Endothelial cell of umbilical vein (primary cell): ENCODE measurements around the gene ITGA7. TPM values are rescaled to one million over a fixed set of nuclear protein-coding genes. Genes with fewer than 3 reads are reported as not detected.

Experiments
- BruUV-seq: library from RNA; stranded (reverse); fragments of 400-500 nt; replicated peaks from 2 replicates; lab custom pipeline; 2021; lab: Mats Ljungman, UMichigan
- CTCF ChIA-PET: fragments of 300-600, 350-600 bp; sonication (Branson Sonifier 250); formaldehyde crosslinking; loops from one replicate; lab custom pipeline; 2021; ENCODE audit warnings: antibody characterized with exemption, inconsistent platforms; lab: Charles Lee
- POLR2A ChIA-PET: fragments of 300-600, 350-600 bp; sonication (Branson Sonifier 250); formaldehyde crosslinking; loops from one replicate; lab custom pipeline; 2021; ENCODE audit warnings: antibody characterized with exemption, inconsistent platforms; lab: Charles Lee
- DNase-seq: peaks from one replicate; pipeline ENCODE4 v3.0.0-alpha.2; 2011; ENCODE audit warnings: low read depth, low spot score
- FAIRE-seq: peaks from 2 replicates; lab custom pipeline; 2011; peaks lifted over from hg19 to GRCh38; lab: Jason Lieb, UNC
- H2AFZ ChIP-seq: 2 replicates; pipeline ENCODE4 v1.6.0; 2012; ENCODE audit warnings: low read depth, low read length, control low read depth, inconsistent platforms
- H3K27ac ChIP-seq: 2 replicates; pipeline ENCODE4 v1.5.1; 2011; ENCODE audit warnings: low read depth, mild to moderate bottlenecking, control low read depth, low read length, moderate library complexity; ENCODE audit not compliant: insufficient read depth
- H3K27me3 ChIP-seq, 2 experiments: 2 replicates each; pipeline versions ENCODE4 v1.6.0 to v1.6.1; 2011; ENCODE audit warnings: low read length in 2 of 2, mixed read lengths in 1 of 2; ENCODE audit not compliant: control insufficient read depth in 2 of 2, insufficient read depth in 2 of 2
- H3K36me3 ChIP-seq, 2 experiments: 2 replicates in 1 of 2; 3 replicates in 1 of 2; pipeline ENCODE4 v1.5.1; 2011; ENCODE audit warnings: low read length in 2 of 2, mild to moderate bottlenecking in 1 of 2, moderate library complexity in 1 of 2; ENCODE audit not compliant: control insufficient read depth in 2 of 2, insufficient read depth in 2 of 2; ENCODE audit errors: extremely low read depth in 1 of 2
- H3K4me1 ChIP-seq: 3 replicates; pipeline ENCODE4 v1.5.1; 2011; ENCODE audit warnings: mild to moderate bottlenecking, low read length; ENCODE audit not compliant: control insufficient read depth, insufficient read depth; ENCODE audit errors: extremely low read depth
- H3K4me2 ChIP-seq: 2 replicates; pipeline ENCODE4 v1.6.1; 2011; ENCODE audit warnings: low read length, control low read depth, mixed read lengths; ENCODE audit not compliant: insufficient read depth
- H3K4me3 ChIP-seq, 3 experiments: fragments of 200-600 bp in 1 of 3; sonication (generic), shearing (Covaris generic) in 1 of 3; replicated peaks in 1 of 3; 2 replicates each; pipeline ENCODE4 v1.5.1; 2011 to 2016; ENCODE audit warnings: control low read depth in 3 of 3, low read length in 3 of 3, mild to moderate bottlenecking in 2 of 3, inconsistent platforms in 1 of 3, low read depth in 1 of 3, moderate library complexity in 1 of 3; ENCODE audit not compliant: insufficient read depth in 1 of 3
- H3K79me2 ChIP-seq: 2 replicates; pipeline ENCODE4 v1.6.0; 2012; ENCODE audit warnings: low read length, inconsistent platforms; ENCODE audit not compliant: control insufficient read depth, insufficient read depth
- H3K9ac ChIP-seq: replicated peaks from 2 replicates; pipeline ENCODE3; 2011; ENCODE audit warnings: low read length, control low read depth; ENCODE audit not compliant: insufficient read depth; ENCODE audit errors: extremely low read depth
- H3K9me1 ChIP-seq: replicated peaks from 3 replicates; pipeline ENCODE4 v1.6.0; 2011; ENCODE audit warnings: mild to moderate bottlenecking, low read length; ENCODE audit not compliant: control insufficient read depth, insufficient read depth; ENCODE audit errors: extremely low read depth
- H3K9me3 ChIP-seq: replicated peaks from 2 replicates; pipeline ENCODE4 v1.5.1; 2012; ENCODE audit warnings: low read length, inconsistent platforms; ENCODE audit not compliant: control insufficient read depth, insufficient read depth
- H4K20me1 ChIP-seq: replicated peaks from 2 replicates; pipeline ENCODE3; 2011; ENCODE audit warnings: mild to moderate bottlenecking, low read length; ENCODE audit not compliant: control insufficient read depth, insufficient read depth; ENCODE audit errors: extremely low read depth
- CTCF ChIP-seq, 2 donors: IDR thresholded peaks; 1 replicate in 1 of 2; 2 replicates in 1 of 2; pipeline ENCODE4 v1.5.1; 2011; ENCODE audit warnings: low read length in 2 of 2, mild to moderate bottlenecking in 2 of 2, moderate library complexity in 2 of 2, control low read depth in 1 of 2, inconsistent platforms in 1 of 2, low read depth in 1 of 2; ENCODE audit not compliant: insufficient read depth in 1 of 2; ENCODE audit errors: extremely low read depth in 1 of 2
- EZH2 ChIP-seq: IDR thresholded peaks from 2 replicates; pipeline ENCODE4 v1.6.1; 2012; ENCODE audit warnings: borderline replicate concordance, low read depth, mild to moderate bottlenecking, moderate library complexity, low read length, inconsistent platforms; ENCODE audit not compliant: severe bottlenecking
- FOS ChIP-seq: IDR thresholded peaks from 2 replicates; pipeline ENCODE4 v1.6.1; 2011; ENCODE audit warnings: mild to moderate bottlenecking, low read length, moderate library complexity, borderline replicate concordance; ENCODE audit not compliant: insufficient read depth
- GATA2 ChIP-seq: IDR thresholded peaks from 2 replicates; pipeline ENCODE4 v1.7.0; 2011; ENCODE audit warnings: low read depth, mild to moderate bottlenecking, moderate library complexity, mixed read lengths, low read length; ENCODE audit not compliant: insufficient read length, insufficient read depth
- JUN ChIP-seq: IDR thresholded peaks from 2 replicates; pipeline ENCODE4 v1.6.1; 2011; ENCODE audit warnings: borderline replicate concordance, low read depth; ENCODE audit not compliant: insufficient read length, insufficient read depth
- MAX ChIP-seq: IDR thresholded peaks from 2 replicates; pipeline ENCODE4 v1.6.1; 2011; ENCODE audit not compliant: insufficient read depth, insufficient read length
- MYC ChIP-seq: IDR thresholded peaks from one replicate; pipeline ENCODE4 v1.6.1; 2011; ENCODE audit warnings: mild to moderate bottlenecking, low read depth, low read length
- POLR2A ChIP-seq: IDR thresholded peaks from 2 replicates; pipeline ENCODE4 v1.6.1; 2012; ENCODE audit warnings: low read depth, mild to moderate bottlenecking, control low read depth, low read length
- POLR2AphosphoS5 ChIP-seq: IDR thresholded peaks from 2 replicates; pipeline ENCODE4 v1.6.1; 2012; ENCODE audit warnings: low read depth, mild to moderate bottlenecking, control low read depth, low read length, moderate library complexity; ENCODE audit not compliant: insufficient read depth
- dilution Hi-C: fragments of 300-500 bp; cut with MboI; formaldehyde crosslinking; loops from one replicate; pipeline ENCODE4 v1.15.0; 2019; ENCODE audit warnings: low sequenced_read_pairs; ENCODE audit not compliant: extremely low pct_ligation_motif_present
- intact Hi-C: fragments of 100-400 bp; cut with micrococcal nuclease; formaldehyde crosslinking; loops from one replicate; pipeline ENCODE4 v1.10.0; 2022
- polyA plus RNA-seq, 4 experiments: library from polyadenylated mRNA; depleted of rRNA in 3 of 4; stranded (reverse) in 3 of 4; unstranded in 1 of 4; fragments of >200 nt; gene quantifications; 2 replicates each; pipeline versions ENCODE4 v1.2.1 to v1.2.3, GENCODE V29; 2011 to 2012; ENCODE audit warnings: missing spikeins in 1 of 4
- small RNA-seq: library from RNA; depleted of rRNA; stranded (forward); fragments of <200 nt; gene quantifications from one replicate; pipeline ENCODE3, GENCODE V24; 2012; ENCODE audit warnings: low replicate concordance, low read depth; ENCODE audit not compliant: insufficient read depth, insufficient read length
- total RNA-seq: library from RNA; stranded (reverse); gene quantifications from 2 replicates; pipeline ENCODE4 v1.2.3, GENCODE V29; 2021

ITGA7 gene
- total and polyA plus RNA-seq, 2 donors (not counting 3 experiments of a cell fraction or from before 2014, with no cell fraction given): 0.41 to 0.84 TPM

GRCh38 chr12:55636116-55636655 lies 71.5 kb downstream of the ITGA7 start:
- TF ChIP-seq EZH2 (no peak), JUN (no peak), POLR2AphosphoS5 (no peak), MYC (no peak), POLR2A (no peak), CTCF (IDR thresholded peaks at IDR 0.05; ENCODE audit: extremely low read depth in 1 of 2, insufficient read depth in 1 of 2, low read depth in 1 of 2, low read length in 2 of 2) (no peak), FOS (no peak), MAX (no peak), GATA2 (no peak)
- Histone ChIP-seq H3K27ac (no peak overlapping the region), H3K79me2 (no peaks in the 10 kb centered on the region), H3K9me1 (no peaks in the 10 kb centered on the region), H3K4me3 (no peak overlapping the region), H3K27me3 (peaks cover 7 to 8% of the 10 kb centered on the region in 2 experiments), H3K4me2 (no peak overlapping the region), H4K20me1 (no peaks in the 10 kb centered on the region), H2AFZ (no peak overlapping the region), H3K4me1 (no peaks in the 10 kb centered on the region), H3K9ac (no peak overlapping the region), H3K36me3 (no peaks in the 10 kb centered on the region), H3K9me3 (no peaks in the 10 kb centered on the region)
- DNase-seq (no peak), FAIRE-seq (no peak)
- BruUV-seq: no TSS peak
- ChIA-PET POLR2A (no interaction called here), CTCF (interaction anchor here (0.6 kb wide), 1 partner anchor 1413 kb away, joined by 3 read pairs; no protein-coding TSS in a partner anchor)
- intact Hi-C loops (no loop called here), dilution Hi-C loops (no loop called here)

Small RNA genes lying within 50 kb of the gene (small RNA-seq; reads per million reads assigned to genes)
- gene AC009779.1: not detected
- gene AC009779.5: not detected
- not detected for gene RF00017

Other genes starting within 250 kb of the ITGA7 start
- not detected in 2 replicates for gene OR6C70, start 237.8 kb downstream of the ITGA7 start, total RNA-seq
- gene OR6C70, start 237.8 kb downstream of the ITGA7 start, polyA plus RNA-seq: not detected in 2 replicates
- gene OR6C68, start 215.5 kb downstream of the ITGA7 start, total RNA-seq: not detected in 2 replicates
- not detected in 2 replicates for gene OR6C68, start 215.5 kb downstream of the ITGA7 start, polyA plus RNA-seq
- gene OR6C4, start 158.3 kb downstream of the ITGA7 start, total RNA-seq: not detected in 2 replicates
- not detected in 2 replicates for gene OR6C4, start 158.3 kb downstream of the ITGA7 start, polyA plus RNA-seq
- gene OR2AP1, start 135.4 kb downstream of the ITGA7 start, total RNA-seq: not detected in 2 replicates
- not detected in 2 replicates for gene OR2AP1, start 135.4 kb downstream of the ITGA7 start, polyA plus RNA-seq
- not detected in 2 replicates for gene OR10P1, start 71.0 kb downstream of the ITGA7 start, total RNA-seq
- gene OR10P1, start 71.0 kb downstream of the ITGA7 start, polyA plus RNA-seq: not detected in 2 replicates
- 84.1 and 85.6 TPM in 2 replicates for gene BLOC1S1, start 8.1 kb upstream of the ITGA7 start, total RNA-seq
- gene BLOC1S1, start 8.1 kb upstream of the ITGA7 start, polyA plus RNA-seq: 192 and 197 TPM in 2 replicates
- gene RDH5, start 12.5 kb upstream of the ITGA7 start, total RNA-seq: 2.7 and 6.1 TPM in 2 replicates
- gene RDH5, start 12.5 kb upstream of the ITGA7 start, polyA plus RNA-seq: 3.5 and 3.7 TPM in 2 replicates
- 1,054 and 1,063 TPM in 2 replicates for gene CD63, start 21.1 kb upstream of the ITGA7 start, total RNA-seq
- 1,429 and 1,536 TPM in 2 replicates for gene CD63, start 21.1 kb upstream of the ITGA7 start, polyA plus RNA-seq
- gene GDF11, start 35.2 kb upstream of the ITGA7 start, total RNA-seq: 18.7 and 19.8 TPM in 2 replicates
- gene GDF11, start 35.2 kb upstream of the ITGA7 start, polyA plus RNA-seq: 10.0 and 11.6 TPM in 2 replicates
- gene SARNP, start 109.8 kb upstream of the ITGA7 start, total RNA-seq: 88.1 and 101 TPM in 2 replicates
- gene SARNP, start 109.8 kb upstream of the ITGA7 start, polyA plus RNA-seq: 101 and 108 TPM in 2 replicates
- 55.0 and 57.8 TPM in 2 replicates for gene ORMDL2, start 110.1 kb upstream of the ITGA7 start, total RNA-seq
- 70.4 and 111 TPM in 2 replicates for gene ORMDL2, start 110.1 kb upstream of the ITGA7 start, polyA plus RNA-seq
- 29.7 and 33.3 TPM in 2 replicates for gene DNAJC14, start 121.7 kb upstream of the ITGA7 start, total RNA-seq
- gene DNAJC14, start 121.7 kb upstream of the ITGA7 start, polyA plus RNA-seq: 15.7 and 16.0 TPM in 2 replicates
- 0.31 and 0.78 TPM in 2 replicates for gene MMP19, start 135.0 kb upstream of the ITGA7 start, total RNA-seq
- gene MMP19, start 135.0 kb upstream of the ITGA7 start, polyA plus RNA-seq: 1.6 and 2.0 TPM in 2 replicates
- gene PYM1, start 220.0 kb upstream of the ITGA7 start, total RNA-seq: 23.5 and 24.9 TPM in 2 replicates
- 16.8 and 18.7 TPM in 2 replicates for gene PYM1, start 220.0 kb upstream of the ITGA7 start, polyA plus RNA-seq
- 49.8 and 64.3 TPM in 2 replicates for gene DGKA, start 223.3 kb upstream of the ITGA7 start, total RNA-seq
- gene DGKA, start 223.3 kb upstream of the ITGA7 start, polyA plus RNA-seq: 48.6 and 53.2 TPM in 2 replicates